Uterus (tissue), 4 donors: ENCODE results near the gene KLHL24. TPM values are rescaled to one million over a fixed set of nuclear protein-coding genes. Genes with fewer than 3 reads are reported as not detected.
"Not testable (repeated sequence)": the region's sequence is repeated elsewhere in the genome, so short reads cannot be mapped to it uniquely, and the experiment has no call there.

Experiments
- DNase-seq, 2 donors: peaks; one replicate each; pipeline ENCODE4 v3.0.0-alpha.2; 2019 to 2020
- H3K27ac ChIP-seq, 2 donors: fragments of 200-600 bp; sonication (generic); 1 replicate in 1 of 2; 2 replicates in 1 of 2; pipeline ENCODE4 v1.5.1; 2016 to 2018
- H3K27me3 ChIP-seq, 2 donors: fragments of 200-600 bp; sonication (generic); one replicate each; pipeline ENCODE4 v1.5.1; 2018 to 2019; ENCODE audit warnings: control low read depth in 1 of 2
- H3K36me3 ChIP-seq, 2 donors: fragments of 200-600 bp; sonication (generic); one replicate each; pipeline ENCODE4 v1.5.1; 2019; ENCODE audit warnings: control low read depth in 1 of 2
- H3K4me1 ChIP-seq, 2 donors: fragments of 200-600 bp; sonication (generic); one replicate each; pipeline ENCODE4 v1.5.1; 2018 to 2019; ENCODE audit warnings: control low read depth in 1 of 2
- H3K4me3 ChIP-seq, 2 donors: fragments of 200-600 bp; sonication (generic); 1 replicate in 1 of 2; 2 replicates in 1 of 2; pipeline ENCODE4 v1.5.1; 2018 to 2019; ENCODE audit warnings: mild to moderate bottlenecking in 1 of 2
- H3K9me3 ChIP-seq, 2 donors: fragments of 200-600 bp; sonication (generic); one replicate each; pipeline ENCODE4 v1.5.1; 2019; ENCODE audit warnings: control low read depth in 1 of 2
- POLR2A ChIP-seq, 2 donors: fragments of 450-650 bp; IDR thresholded peaks; one replicate each; pipeline ENCODE4 v1.6.1; 2016; ENCODE audit warnings: antibody characterized with exemption in 2 of 2, mild to moderate bottlenecking in 1 of 2, moderate library complexity in 1 of 2
- intact Hi-C: fragments of 100-400 bp; cut with DNase I; formaldehyde crosslinking; loops from one replicate; pipeline ENCODE4 v1.15.1; 2023; ENCODE audit warnings: low total_unique reads
- total RNA-seq, 4 donors: library from RNA; depleted of rRNA in 3 of 4; stranded (reverse); fragments of >200 nt in 3 of 4; gene quantifications; one replicate each; pipeline versions ENCODE4 v1.1.0 to v1.2.4, GENCODE V29; 2014 to 2023
- TF ChIP-seq, protein P1 (sequence below), 4 experiments: fragments of 200-600 bp in 2 of 4; fragments of 450-650 bp in 2 of 4; sonication (generic) in 2 of 4; IDR thresholded peaks; one replicate each; pipeline ENCODE4 v1.5.1; 2016 to 2019; ENCODE audit warnings: antibody characterized with exemption in 4 of 4, mild to moderate bottlenecking in 2 of 4, moderate library complexity in 1 of 4
- donor health status: DM: yes; HTN: yes; CAD: no.

Gene KLHL24
- total RNA-seq, 4 donors from 2014 or later = 69.1 to 231 (median 146) TPM

DNA sequence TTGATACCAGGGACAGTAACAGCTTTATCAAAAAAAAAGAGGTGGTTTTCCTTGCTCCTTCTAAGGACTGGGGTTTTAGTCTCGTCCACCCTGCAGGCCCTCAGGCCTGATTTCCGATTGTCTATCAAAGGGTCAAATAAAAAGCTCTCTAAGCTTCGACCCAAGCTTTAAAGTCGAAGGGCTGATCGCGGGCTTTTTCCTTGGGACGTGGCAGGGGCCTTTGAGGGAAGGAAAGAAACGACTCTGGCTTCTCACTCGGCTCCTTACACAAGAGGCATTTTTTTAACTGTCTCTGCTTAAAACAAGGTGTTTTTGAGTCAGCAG, 354 bp upstream of the KLHL24 start:
- no peaks in the 10 kb centered on the region for H3K4me1 ChIP-seq
- no peaks in the 10 kb centered on the region for H3K27me3 ChIP-seq
- no peaks in the 10 kb centered on the region for H3K9me3 ChIP-seq
- H3K4me3 ChIP-seq = peak overlapping the region; percentile 85 to 97
- TF ChIP-seq, protein P1, sequence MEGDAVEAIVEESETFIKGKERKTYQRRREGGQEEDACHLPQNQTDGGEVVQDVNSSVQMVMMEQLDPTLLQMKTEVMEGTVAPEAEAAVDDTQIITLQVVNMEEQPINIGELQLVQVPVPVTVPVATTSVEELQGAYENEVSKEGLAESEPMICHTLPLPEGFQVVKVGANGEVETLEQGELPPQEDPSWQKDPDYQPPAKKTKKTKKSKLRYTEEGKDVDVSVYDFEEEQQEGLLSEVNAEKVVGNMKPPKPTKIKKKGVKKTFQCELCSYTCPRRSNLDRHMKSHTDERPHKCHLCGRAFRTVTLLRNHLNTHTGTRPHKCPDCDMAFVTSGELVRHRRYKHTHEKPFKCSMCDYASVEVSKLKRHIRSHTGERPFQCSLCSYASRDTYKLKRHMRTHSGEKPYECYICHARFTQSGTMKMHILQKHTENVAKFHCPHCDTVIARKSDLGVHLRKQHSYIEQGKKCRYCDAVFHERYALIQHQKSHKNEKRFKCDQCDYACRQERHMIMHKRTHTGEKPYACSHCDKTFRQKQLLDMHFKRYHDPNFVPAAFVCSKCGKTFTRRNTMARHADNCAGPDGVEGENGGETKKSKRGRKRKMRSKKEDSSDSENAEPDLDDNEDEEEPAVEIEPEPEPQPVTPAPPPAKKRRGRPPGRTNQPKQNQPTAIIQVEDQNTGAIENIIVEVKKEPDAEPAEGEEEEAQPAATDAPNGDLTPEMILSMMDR (IDR thresholded peaks at IDR 0.05) = no peak
- no peak for TF ChIP-seq POLR2A (IDR thresholded peaks at IDR 0.05)
- no peak for DNase-seq
- intact Hi-C loops = no loop called here
- H3K27ac ChIP-seq = peak overlapping the region; percentile 95 to 100
- H3K36me3 ChIP-seq = no peaks in the 10 kb centered on the region

DNA sequence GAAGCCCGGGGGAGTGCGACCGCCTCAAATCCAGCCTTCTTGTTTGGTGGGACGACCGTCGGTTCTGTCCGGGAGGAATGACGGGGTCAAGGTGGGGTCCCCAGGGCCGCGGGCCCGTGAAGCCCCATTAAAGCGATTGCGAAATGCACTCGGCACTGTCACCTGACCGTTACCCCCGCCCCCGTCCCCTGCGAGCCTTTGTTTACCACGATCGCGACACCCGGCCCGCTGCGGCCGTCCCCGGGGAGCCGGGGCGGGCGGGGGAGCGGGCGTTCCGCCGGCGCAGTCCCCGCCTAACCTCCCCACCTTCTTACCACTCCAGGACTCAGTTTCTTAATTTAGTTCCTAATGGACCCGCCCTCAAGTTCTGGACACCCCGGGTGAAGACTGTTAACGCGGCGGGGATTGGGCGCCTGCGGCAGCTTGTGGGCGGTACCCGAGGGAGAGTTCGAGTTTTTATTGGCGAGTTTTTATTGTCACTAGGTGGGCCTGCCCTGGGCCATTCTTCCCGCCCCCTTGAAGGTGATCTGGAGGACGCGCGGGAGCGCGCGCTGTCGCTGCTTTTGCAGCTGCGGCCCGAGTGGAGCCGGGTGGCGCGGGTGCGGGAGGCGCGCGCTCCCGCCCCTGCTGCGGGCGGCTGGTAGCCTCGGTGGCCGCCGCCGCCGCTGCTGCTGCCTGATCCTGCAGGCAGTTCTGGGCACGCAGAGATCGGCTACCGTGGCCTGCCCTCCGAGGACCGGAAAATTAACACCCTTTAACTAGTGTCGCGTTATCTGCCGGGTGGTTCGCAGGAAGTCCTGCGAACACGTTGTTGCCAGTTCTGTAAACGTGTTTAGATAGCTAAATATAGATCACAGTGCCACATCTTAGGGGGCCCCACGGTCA, 1.0 kb downstream of the KLHL24 start:
- H3K4me3 ChIP-seq = peak overlapping the region; percentile 85 to 97
- no peaks in the 10 kb centered on the region for H3K36me3 ChIP-seq
- peak overlapping the region; percentile 95 to 100 for H3K27ac ChIP-seq
- TF ChIP-seq, protein P1 (IDR thresholded peaks at IDR 0.05) = no peak
- peak in 1 of 2 donors; percentile 38 for TF ChIP-seq POLR2A (IDR thresholded peaks at IDR 0.05)
- H3K27me3 ChIP-seq = no peaks in the 10 kb centered on the region
- no peaks in the 10 kb centered on the region for H3K4me1 ChIP-seq
- H3K9me3 ChIP-seq = no peaks in the 10 kb centered on the region
- DNase-seq = peak; percentile 88 to 93
- intact Hi-C loops = no loop called here

DNA sequence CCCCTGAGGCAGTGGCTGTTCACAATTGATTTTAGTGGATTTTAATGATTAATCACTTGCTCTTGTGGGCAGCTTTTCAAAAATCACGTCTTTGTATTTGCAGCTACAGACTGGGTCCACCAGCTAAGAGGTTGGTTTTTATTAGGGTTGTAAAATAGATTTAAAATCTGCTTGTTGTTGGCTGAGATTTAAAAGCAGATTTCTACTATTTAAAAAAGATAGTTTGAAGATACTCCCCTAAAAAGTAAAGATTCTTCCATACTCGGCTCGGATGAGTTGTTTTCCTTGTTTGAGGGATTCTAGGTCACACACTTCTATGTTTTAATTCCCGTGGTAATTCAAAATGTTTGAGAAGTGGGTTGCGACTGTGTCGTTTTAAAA, 1.7 kb downstream of the KLHL24 start:
- TF ChIP-seq, protein P1 (IDR thresholded peaks at IDR 0.05) = no peak
- TF ChIP-seq POLR2A (IDR thresholded peaks at IDR 0.05) = no peak
- no peaks in the 10 kb centered on the region for H3K4me1 ChIP-seq
- no peaks in the 10 kb centered on the region for H3K27me3 ChIP-seq
- H3K9me3 ChIP-seq = no peaks in the 10 kb centered on the region
- intact Hi-C loops = no loop called here
- no peaks in the 10 kb centered on the region for H3K36me3 ChIP-seq
- peak overlapping the region; percentile 85 to 97 for H3K4me3 ChIP-seq
- H3K27ac ChIP-seq = peak overlapping the region; percentile 95 to 100
- no peak for DNase-seq

DNA sequence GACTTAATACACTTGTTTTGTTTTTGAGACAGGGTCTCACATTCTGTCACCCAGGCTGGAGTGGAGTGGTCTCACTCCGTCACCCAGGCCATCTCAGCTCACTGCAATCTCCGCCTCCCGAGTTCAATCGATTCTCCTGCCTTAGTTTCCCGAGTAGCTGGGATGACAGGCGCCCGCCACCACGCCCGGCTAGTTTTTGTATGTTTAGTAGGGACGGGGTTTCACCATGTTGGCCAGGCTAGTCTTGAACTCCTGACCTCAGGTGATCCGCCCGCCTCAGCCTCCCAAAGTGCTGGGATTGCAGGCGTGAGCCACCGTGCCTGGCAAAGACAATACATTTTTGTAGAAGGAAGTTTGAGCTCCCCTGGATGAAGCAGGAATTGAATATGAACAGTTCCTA, 2.2 kb downstream of the KLHL24 start:
- H3K4me1 ChIP-seq, H3K27me3 ChIP-seq, H3K36me3 ChIP-seq, H3K9me3 ChIP-seq, H3K4me3 ChIP-seq, intact Hi-C loops, DNase-seq: not testable (repeated sequence)
- H3K27ac ChIP-seq = peak overlapping the region; percentile 95 to 100

DNA sequence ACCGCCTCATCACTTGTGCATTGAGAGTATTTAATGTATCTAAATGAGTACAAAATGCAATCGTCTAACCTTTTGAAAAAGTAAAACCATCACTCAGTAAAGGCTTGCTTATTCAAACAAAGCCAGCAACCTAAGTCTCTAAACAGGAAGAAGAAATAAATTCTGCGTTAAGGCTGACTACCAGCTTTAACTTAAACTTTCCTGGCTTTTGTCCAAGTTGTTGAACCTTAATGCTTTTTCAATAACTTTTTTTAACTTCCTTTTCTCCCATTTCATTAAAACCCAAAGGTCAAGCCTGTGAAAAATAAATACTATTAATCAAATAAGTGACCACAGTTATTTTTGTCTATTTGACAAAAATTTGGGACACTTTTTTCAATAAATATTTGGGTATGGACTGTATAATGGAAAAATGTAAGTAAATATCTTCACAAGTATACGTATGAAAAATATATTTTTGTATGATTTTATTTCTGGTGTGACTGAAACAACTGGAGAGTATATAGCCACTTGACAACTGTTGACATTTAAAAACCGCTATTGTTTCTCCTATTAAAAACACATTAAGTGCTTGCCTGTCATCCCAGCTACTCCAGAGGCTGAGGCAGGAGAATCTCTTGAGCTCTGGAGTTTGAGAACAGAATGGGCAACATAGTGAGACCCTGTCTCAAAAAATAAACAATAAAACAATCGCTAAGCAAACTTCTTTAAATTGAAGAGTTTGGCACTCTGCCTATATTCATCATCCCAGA, 2.9 kb downstream of the KLHL24 start:
- no peaks in the 10 kb centered on the region for H3K9me3 ChIP-seq
- H3K27me3 ChIP-seq = no peaks in the 10 kb centered on the region
- no peak for DNase-seq
- H3K36me3 ChIP-seq = no peaks in the 10 kb centered on the region
- TF ChIP-seq, protein P1 (IDR thresholded peaks at IDR 0.05) = no peak
- TF ChIP-seq POLR2A (IDR thresholded peaks at IDR 0.05) = no peak
- no peak overlapping the region for H3K4me3 ChIP-seq
- H3K27ac ChIP-seq = peak overlapping the region in 1 of 2 donors; percentile 100
- intact Hi-C loops = no loop called here
- H3K4me1 ChIP-seq = peaks cover 0 to 2% of the 10 kb centered on the region in 2 donors

DNA sequence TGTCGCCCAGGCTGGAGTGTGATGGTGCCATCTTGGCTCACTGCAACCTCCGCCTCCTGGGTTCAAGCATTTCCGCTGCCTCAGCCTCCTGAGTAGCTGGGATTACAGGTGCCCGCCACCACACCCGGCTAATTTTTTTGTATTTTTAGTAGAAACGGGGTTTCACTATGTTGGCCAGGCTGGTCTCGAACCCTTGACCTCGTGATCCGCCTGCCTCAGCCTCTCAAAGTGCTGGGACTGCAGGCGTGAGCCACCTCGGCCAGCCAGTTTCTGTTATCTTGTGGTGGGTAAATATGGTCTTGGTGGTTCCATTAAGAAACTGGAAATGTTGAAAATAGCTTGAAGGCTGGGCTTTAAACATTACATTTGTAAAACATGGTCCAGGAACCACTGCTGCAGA, 5.2 kb downstream of the KLHL24 start:
- H3K4me1 ChIP-seq, H3K9me3 ChIP-seq, H3K27ac ChIP-seq, intact Hi-C loops, H3K4me3 ChIP-seq, DNase-seq, H3K36me3 ChIP-seq, H3K27me3 ChIP-seq: not testable (repeated sequence)
